ENCODE data around the gene LAMA1.

DNA sequence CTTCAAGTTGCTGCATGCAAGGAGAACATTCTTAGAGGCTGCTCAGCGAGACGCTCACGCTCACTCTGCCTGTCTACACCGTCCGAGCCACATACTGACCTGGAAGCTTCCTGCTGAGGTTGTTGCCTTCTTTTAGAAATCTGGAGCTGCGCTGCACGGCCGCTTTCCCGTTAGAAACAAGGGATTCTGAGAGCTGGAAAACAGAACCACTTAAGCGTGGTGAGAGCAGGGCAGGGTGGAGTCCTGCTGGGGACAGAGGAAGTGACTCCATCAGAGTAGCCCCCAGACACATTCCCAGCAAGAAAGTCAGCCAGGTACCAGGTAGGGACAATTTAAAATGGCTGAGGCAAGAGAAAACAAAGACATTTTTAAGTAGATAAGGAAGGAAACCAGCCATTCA is 135.2 kb downstream of the LAMA1 start:
- TF ChIP-seq EP300 (IDR thresholded peaks at IDR 0.05), result no peak
- TF ChIP-seq CTCF (IDR thresholded peaks at IDR 0.05), result no peak
